DOHH2 (cell line): ENCODE results near the gene DNAJB6.

ENCODE experiments used
- H3F3A ChIP-seq: fragments of 200-600 bp; sonication (generic), shearing (Covaris generic); 2 replicates; pipeline ENCODE4 v1.6.0; 2016; ENCODE audit warnings: antibody characterized with exemption, mild to moderate bottlenecking; ENCODE audit not compliant: control insufficient read depth, insufficient read depth
- H3K27ac ChIP-seq: fragments of 200-600 bp; sonication (generic); 2 replicates; pipeline ENCODE4 v1.5.1; 2014; ENCODE audit warnings: low read depth, mild to moderate bottlenecking, low read length, moderate library complexity
- H3K27me3 ChIP-seq: fragments of 200-600 bp; sonication (generic); 2 replicates; pipeline ENCODE4 v1.6.1; 2014; ENCODE audit warnings: mild to moderate bottlenecking, low read length, mixed read lengths; ENCODE audit not compliant: control insufficient read depth
- H3K36me3 ChIP-seq: fragments of 200-600 bp; sonication (generic); 2 replicates; pipeline ENCODE4 v1.6.1; 2014; ENCODE audit warnings: mild to moderate bottlenecking, low read length, moderate library complexity, mixed read lengths; ENCODE audit not compliant: control insufficient read depth
- H3K4me1 ChIP-seq: fragments of 200-600 bp; sonication (generic); 2 replicates; pipeline ENCODE4 v1.6.1; 2014; ENCODE audit warnings: mild to moderate bottlenecking, low read length, mixed read lengths; ENCODE audit not compliant: control insufficient read depth
- H3K4me2 ChIP-seq: fragments of 200-600 bp; sonication (generic); 2 replicates; pipeline ENCODE4 v1.6.0; 2014; ENCODE audit warnings: mild to moderate bottlenecking, low read length, moderate library complexity
- H3K4me3 ChIP-seq: fragments of 200-600 bp; sonication (generic); 2 replicates; pipeline ENCODE4 v1.5.1; 2014; ENCODE audit warnings: mild to moderate bottlenecking, low read length, mixed read lengths
- H3K79me2 ChIP-seq: fragments of 200-600 bp; sonication (generic); 2 replicates; pipeline ENCODE4 v1.6.1; 2014; ENCODE audit warnings: mild to moderate bottlenecking, low read length, mixed read lengths; ENCODE audit not compliant: control insufficient read depth
- H3K9me2 ChIP-seq: fragments of 200-600 bp; sonication (generic); replicated peaks from 2 replicates; pipeline ENCODE4 v1.6.1; 2014; ENCODE audit warnings: mild to moderate bottlenecking, low read length, mixed read lengths; ENCODE audit not compliant: control insufficient read depth
- H3K9me3 ChIP-seq: fragments of 200-600 bp; sonication (generic); 2 replicates; pipeline ENCODE4 v1.6.1; 2014; ENCODE audit warnings: antibody characterized with exemption, low read length, mixed read lengths; ENCODE audit not compliant: control insufficient read depth, insufficient read depth
- H4K20me1 ChIP-seq: fragments of 200-600 bp; sonication (generic); 2 replicates; pipeline ENCODE4 v1.6.0; 2014; ENCODE audit warnings: low read depth, mild to moderate bottlenecking, antibody characterized with exemption, low read length, moderate library complexity; ENCODE audit not compliant: control insufficient read depth, insufficient read depth
- CTCF ChIP-seq: fragments of 200-600 bp; sonication (generic); IDR thresholded peaks from one replicate; pipeline ENCODE4 v1.5.1; 2014; ENCODE audit warnings: antibody characterized with exemption, mild to moderate bottlenecking, low read depth, low read length; ENCODE audit not compliant: poor library complexity, severe bottlenecking
- EZH2phosphoT487 ChIP-seq: fragments of 200-600 bp; sonication (generic); IDR thresholded peaks from 2 replicates; pipeline ENCODE4 v1.6.1; 2017; ENCODE audit warnings: borderline replicate concordance, mild to moderate bottlenecking, antibody characterized with exemption, low read length, moderate library complexity, mixed read lengths

The DNAJB6 gene

GRCh38 chr7:157407512-157408257 is 70.9 kb downstream of the DNAJB6 start:
- TF ChIP-seq CTCF (no peak), EZH2phosphoT487 (no peak)
- Histone ChIP-seq H3F3A (no peaks in the 10 kb centered on the region), H3K27me3 (no peaks in the 10 kb centered on the region), H3K4me1 (no peaks in the 10 kb centered on the region), H3K27ac (no peak overlapping the region), H3K9me3 (no peaks in the 10 kb centered on the region), H3K36me3 (peaks cover 60% of the 10 kb centered on the region), H4K20me1 (peaks cover 12% of the 10 kb centered on the region; the same call in 1 of the 2 replicates), H3K9me2 (no peaks in the 10 kb centered on the region), H3K79me2 (no peaks in the 10 kb centered on the region; the same call in 1 of the 2 replicates), H3K4me2 (no peak overlapping the region), H3K4me3 (no peak overlapping the region)

- H3K27ac ChIP-seq, result no peak overlapping the region
- no peak overlapping the region for H3K4me2 ChIP-seq
- no peaks in the 10 kb centered on the region for H3K9me3 ChIP-seq
- H3K27me3 ChIP-seq, result no peaks in the 10 kb centered on the region
- H4K20me1 ChIP-seq, result peaks cover 12% of the 10 kb centered on the region; the same call in 1 of the 2 replicates
- TF ChIP-seq EZH2phosphoT487, result no peak
- TF ChIP-seq CTCF, result no peak
- no peaks in the 10 kb centered on the region for H3K9me2 ChIP-seq
- H3K4me1 ChIP-seq, result no peaks in the 10 kb centered on the region
- peaks cover 60% of the 10 kb centered on the region for H3K36me3 ChIP-seq
- H3F3A ChIP-seq, result no peaks in the 10 kb centered on the region
- no peak overlapping the region for H3K4me3 ChIP-seq
- H3K79me2 ChIP-seq, result no peaks in the 10 kb centered on the region; the same call in 1 of the 2 replicates
These were observed 71.7 kb downstream of the DNAJB6 start for GRCh38 chr7:157408258-157409101.

GRCh38 chr7:157409149-157409752 is 72.4 kb downstream of the DNAJB6 start:
- Histone ChIP-seq H3K27me3 (no peaks in the 10 kb centered on the region), H3K4me2 (no peak overlapping the region), H3K9me2 (no peaks in the 10 kb centered on the region), H3K79me2 (no peaks in the 10 kb centered on the region; the same call in 1 of the 2 replicates), H3F3A (no peaks in the 10 kb centered on the region), H3K4me3 (no peak overlapping the region), H3K9me3 (no peaks in the 10 kb centered on the region), H3K27ac (no peak overlapping the region), H3K36me3 (peaks cover 60% of the 10 kb centered on the region), H4K20me1 (peaks cover 12% of the 10 kb centered on the region; the same call in 1 of the 2 replicates), H3K4me1 (no peaks in the 10 kb centered on the region)
- TF ChIP-seq CTCF (no peak), EZH2phosphoT487 (no peak)
